Measurements from ENCODE around the gene AKAP4.

DNA sequence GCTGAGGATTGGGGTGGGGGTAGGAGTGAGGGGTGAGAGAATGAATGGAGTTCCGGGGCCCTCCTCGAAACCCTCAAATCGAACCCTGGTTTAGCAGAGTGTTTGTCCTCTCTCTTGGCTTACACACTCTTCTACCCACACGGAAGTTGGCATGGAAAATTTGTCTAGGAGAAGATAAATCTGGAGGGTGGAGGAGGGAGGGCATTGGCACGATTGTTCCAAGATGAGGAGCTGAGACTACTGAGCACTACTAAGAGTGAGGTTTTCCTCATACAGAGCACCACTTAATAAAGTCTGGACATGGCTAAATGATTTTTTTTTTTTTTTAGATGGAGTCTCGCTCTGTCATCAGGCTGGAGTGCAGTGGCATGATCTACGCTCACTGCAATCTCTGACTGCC, 33.4 kb downstream of the AKAP4 start:
- TF ChIP-seq, protein P1, sequence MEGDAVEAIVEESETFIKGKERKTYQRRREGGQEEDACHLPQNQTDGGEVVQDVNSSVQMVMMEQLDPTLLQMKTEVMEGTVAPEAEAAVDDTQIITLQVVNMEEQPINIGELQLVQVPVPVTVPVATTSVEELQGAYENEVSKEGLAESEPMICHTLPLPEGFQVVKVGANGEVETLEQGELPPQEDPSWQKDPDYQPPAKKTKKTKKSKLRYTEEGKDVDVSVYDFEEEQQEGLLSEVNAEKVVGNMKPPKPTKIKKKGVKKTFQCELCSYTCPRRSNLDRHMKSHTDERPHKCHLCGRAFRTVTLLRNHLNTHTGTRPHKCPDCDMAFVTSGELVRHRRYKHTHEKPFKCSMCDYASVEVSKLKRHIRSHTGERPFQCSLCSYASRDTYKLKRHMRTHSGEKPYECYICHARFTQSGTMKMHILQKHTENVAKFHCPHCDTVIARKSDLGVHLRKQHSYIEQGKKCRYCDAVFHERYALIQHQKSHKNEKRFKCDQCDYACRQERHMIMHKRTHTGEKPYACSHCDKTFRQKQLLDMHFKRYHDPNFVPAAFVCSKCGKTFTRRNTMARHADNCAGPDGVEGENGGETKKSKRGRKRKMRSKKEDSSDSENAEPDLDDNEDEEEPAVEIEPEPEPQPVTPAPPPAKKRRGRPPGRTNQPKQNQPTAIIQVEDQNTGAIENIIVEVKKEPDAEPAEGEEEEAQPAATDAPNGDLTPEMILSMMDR (IDR thresholded peaks at IDR 0.05; ENCODE audit: low read length): no peak
- TF ChIP-seq EZH2 (IDR thresholded peaks at IDR 0.05; ENCODE audit: borderline replicate concordance, low read length): no peak

Data from OCI-LY1 (cell line).